ENCODE results near the gene ZNF135.

DNA sequence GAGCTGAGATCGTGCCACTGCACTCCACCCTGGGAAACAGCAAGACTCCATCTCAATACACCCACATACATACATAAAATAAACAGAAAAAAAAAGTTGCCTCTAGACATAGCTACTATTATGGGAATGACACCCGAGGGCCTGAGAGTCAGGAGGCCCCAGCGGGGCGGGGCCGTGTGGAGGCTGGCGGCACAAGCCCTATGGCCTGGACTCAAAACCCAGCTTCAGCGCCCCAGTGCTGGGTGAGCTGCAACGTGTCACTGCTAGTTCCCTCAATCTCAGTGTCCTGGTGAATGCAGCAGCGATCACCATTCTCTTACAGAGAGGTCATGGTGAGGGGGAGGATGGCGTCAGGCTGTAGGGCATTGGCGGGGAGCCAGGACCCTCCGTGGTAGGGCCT is 34.4 kb upstream of the ZNF135 start:
- no peak for TF ChIP-seq CTCF (conservative IDR thresholded peaks at IDR 0.05; ENCODE audit: low read depth, low read length)
- TF ChIP-seq EZH2 (IDR thresholded peaks at IDR 0.05; ENCODE audit: low read length, unreplicated experiment), result no peak

All from PC-3 (cell line).